ACC112 (cell line): ENCODE measurements around the gene ATP6V1F.

Experiments
- H2AFZ ChIP-seq: fragments of 200-600 bp; sonication (generic); one replicate; pipeline ENCODE4 v1.6.0; 2017; ENCODE audit warnings: antibody characterized with exemption, low read length; ENCODE audit not compliant: unreplicated experiment
- H3K27ac ChIP-seq: fragments of 200-600 bp; sonication (generic); 2 replicates; pipeline ENCODE4 v1.5.1; 2014; ENCODE audit warnings: low read depth, mild to moderate bottlenecking, antibody characterized with exemption, low read length, moderate library complexity
- H3K27me3 ChIP-seq: fragments of 200-600 bp; sonication (generic); 2 replicates; pipeline ENCODE4 v1.6.1; 2014; ENCODE audit warnings: mild to moderate bottlenecking, antibody characterized with exemption, low read length, moderate library complexity, mixed read lengths; ENCODE audit not compliant: insufficient read depth
- H3K36me3 ChIP-seq: fragments of 200-600 bp; sonication (generic); 2 replicates; pipeline ENCODE4 v1.6.1; 2016; ENCODE audit warnings: mild to moderate bottlenecking, antibody characterized with exemption, low read length, moderate library complexity, mixed read lengths; ENCODE audit not compliant: insufficient read depth
- H3K4me1 ChIP-seq: fragments of 200-600 bp; sonication (generic); one replicate; pipeline ENCODE4 v1.6.1; 2016; ENCODE audit warnings: low read length, mixed read lengths; ENCODE audit not compliant: insufficient read depth, unreplicated experiment, control insufficient read depth
- H3K4me3 ChIP-seq: fragments of 200-600 bp; sonication (generic); 2 replicates; pipeline ENCODE4 v1.5.1; 2014; ENCODE audit warnings: mild to moderate bottlenecking, low read depth, low read length
- H3K79me2 ChIP-seq: fragments of 200-600 bp; sonication (generic); one replicate; pipeline ENCODE4 v1.6.0; 2016; ENCODE audit warnings: low read length; ENCODE audit not compliant: control insufficient read depth, unreplicated experiment, insufficient read depth

Gene ATP6V1F

DNA sequence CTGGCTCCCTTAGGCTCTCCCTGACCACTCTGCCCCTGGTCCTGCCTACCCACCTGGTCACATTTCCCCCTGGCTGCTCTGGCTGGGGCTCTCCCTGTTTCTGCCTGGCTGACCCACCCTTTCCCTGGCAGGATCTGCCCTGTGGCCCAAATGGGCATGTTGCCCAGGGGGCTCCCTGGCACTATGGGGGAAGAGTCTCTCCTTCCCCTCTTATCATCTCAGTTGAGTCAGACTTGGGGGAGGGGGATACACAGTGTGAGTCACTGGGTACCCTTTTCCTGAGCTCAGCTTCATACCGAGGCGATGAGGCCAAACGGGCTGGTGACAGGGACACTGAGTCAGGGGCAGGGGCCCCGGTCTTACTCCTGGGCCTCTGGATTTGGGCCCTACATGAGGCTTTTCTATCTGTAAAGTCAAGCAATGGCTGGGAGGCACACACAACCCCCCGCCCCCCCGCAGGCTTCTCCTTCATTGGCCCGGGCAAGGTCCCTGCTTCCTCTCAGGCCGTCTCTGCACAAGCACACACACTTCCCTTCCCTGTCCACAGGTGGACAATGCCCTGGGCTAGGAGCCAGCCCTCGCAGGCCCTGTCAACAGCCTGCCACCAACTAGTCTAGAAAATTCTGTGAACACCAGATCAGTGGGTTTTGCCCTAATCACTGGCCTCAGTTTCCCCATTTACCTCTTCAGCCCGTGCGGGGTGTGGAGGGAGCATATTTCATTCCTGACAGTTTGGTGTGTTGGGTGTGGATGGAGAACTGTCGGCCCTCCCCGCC lies 33.1 kb upstream of the ATP6V1F start:
- Histone ChIP-seq H3K4me1 (peaks cover 35% of the 10 kb centered on the region), H3K4me3 (peak overlapping the region; percentile 99), H2AFZ (peak overlapping the region; percentile 52), H3K27ac (peak overlapping the region; percentile 62), H3K79me2 (peaks cover 39% of the 10 kb centered on the region), H3K36me3 (no peaks in the 10 kb centered on the region), H3K27me3 (no peaks in the 10 kb centered on the region)

DNA sequence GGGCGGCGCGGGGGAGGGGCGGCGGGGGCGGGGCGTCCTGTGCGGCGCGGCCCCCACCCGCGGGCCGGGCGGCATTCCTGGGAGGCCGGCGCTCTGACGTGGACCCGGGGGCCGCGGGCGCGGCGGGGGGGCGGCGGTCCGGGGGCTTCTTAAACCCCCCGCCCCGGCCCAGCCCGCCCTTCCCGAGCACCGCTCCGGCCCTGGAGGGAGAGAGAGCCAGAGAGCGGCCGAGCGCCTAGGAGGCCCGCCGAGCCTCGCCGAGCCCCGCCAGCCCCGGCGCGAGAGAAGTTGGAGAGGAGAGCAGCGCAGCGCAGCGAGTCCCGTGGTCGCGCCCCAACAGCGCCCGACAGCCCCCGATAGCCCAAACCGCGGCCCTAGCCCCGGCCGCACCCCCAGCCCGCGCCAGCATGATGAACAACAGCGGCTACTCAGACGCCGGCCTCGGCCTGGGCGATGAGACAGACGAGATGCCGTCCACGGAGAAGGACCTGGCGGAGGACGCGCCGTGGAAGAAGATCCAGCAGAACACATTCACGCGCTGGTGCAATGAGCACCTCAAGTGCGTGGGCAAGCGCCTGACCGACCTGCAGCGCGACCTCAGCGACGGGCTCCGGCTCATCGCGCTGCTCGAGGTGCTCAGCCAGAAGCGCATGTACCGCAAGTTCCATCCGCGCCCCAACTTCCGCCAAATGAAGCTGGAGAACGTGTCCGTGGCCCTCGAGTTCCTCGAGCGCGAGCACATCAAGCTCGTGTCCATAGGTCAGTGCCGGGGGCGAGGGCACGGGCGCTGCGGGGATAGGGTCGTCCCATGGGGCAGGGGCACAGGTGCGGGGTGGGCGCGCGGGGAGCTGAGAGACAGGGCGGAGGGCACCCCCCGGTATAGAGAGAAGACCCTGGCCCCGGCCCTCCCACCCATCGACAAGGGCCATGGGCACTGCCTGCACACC lies 32.2 kb upstream of the ATP6V1F start, which contains the start of gene FLNC:
Gene FLNC (plus strand): TSS at position 176 of the 947 bp plus-strand sequence. CDS start 232 bp downstream, at position 408.
- peak within 1 kb of the TSS; percentile 52 for H2AFZ ChIP-seq
- no peaks in the 10 kb centered on the region for H3K27me3 ChIP-seq
- peaks cover 3% of the 10 kb centered on the region; the same call in 1 of the 2 replicates for H3K36me3 ChIP-seq
- H3K4me3 ChIP-seq, result peak within 1 kb of the TSS; percentile 99
- peaks cover 46% of the 10 kb centered on the region for H3K79me2 ChIP-seq
- H3K27ac ChIP-seq, result peak within 1 kb of the TSS; percentile 63
- peaks cover 38% of the 10 kb centered on the region for H3K4me1 ChIP-seq

- no peak overlapping the region for H2AFZ ChIP-seq
- H3K4me1 ChIP-seq, result peaks cover 47% of the 10 kb centered on the region
- peak overlapping the region; percentile 63 for H3K27ac ChIP-seq
These were observed 31.3 kb upstream of the ATP6V1F start for GRCh38 chr7:128831178-128831993.

GRCh38 chr7:128831994-128832879 lies 30.4 kb upstream of the ATP6V1F start:
- peaks cover 51% of the 10 kb centered on the region for H3K79me2 ChIP-seq
- H3K4me3 ChIP-seq, result peak overlapping the region; percentile 99
- peaks cover 45% of the 10 kb centered on the region for H3K4me1 ChIP-seq
- peaks cover 16% of the 10 kb centered on the region; the same call in 1 of the 2 replicates for H3K36me3 ChIP-seq
- no peak overlapping the region for H2AFZ ChIP-seq
- H3K27ac ChIP-seq, result peak overlapping the region; percentile 63
- no peaks in the 10 kb centered on the region for H3K27me3 ChIP-seq

More at GRCh38 chr7:128831178-128831993, 31.3 kb upstream of the ATP6V1F start:
- peaks cover 51% of the 10 kb centered on the region for H3K79me2 ChIP-seq
- peak overlapping the region; percentile 99 for H3K4me3 ChIP-seq
- H3K27me3 ChIP-seq, result no peaks in the 10 kb centered on the region
- H3K36me3 ChIP-seq, result peaks cover 12% of the 10 kb centered on the region; the same call in 1 of the 2 replicates

DNA sequence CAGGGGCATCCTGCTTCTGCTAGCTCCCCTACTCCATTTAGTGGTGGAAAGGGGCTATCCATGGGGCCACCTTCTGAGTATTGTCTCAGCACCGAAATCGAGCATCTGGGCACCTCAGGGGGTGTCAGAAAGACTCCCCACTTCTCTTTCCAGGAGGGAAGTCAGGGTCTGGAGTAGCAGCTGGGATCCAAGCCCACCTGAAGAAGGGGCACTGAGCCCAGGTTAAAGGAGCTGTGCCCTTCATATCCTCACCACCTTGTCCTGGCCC lies 29.8 kb upstream of the ATP6V1F start:
- H3K4me1 ChIP-seq, result peaks cover 40% of the 10 kb centered on the region
- H3K27ac ChIP-seq, result peak overlapping the region; percentile 63
- no peak overlapping the region for H2AFZ ChIP-seq
- H3K79me2 ChIP-seq, result peaks cover 51% of the 10 kb centered on the region
- H3K36me3 ChIP-seq, result peaks cover 21% of the 10 kb centered on the region; the same call in 1 of the 2 replicates
- H3K27me3 ChIP-seq, result no peaks in the 10 kb centered on the region
- peak overlapping the region; percentile 99 for H3K4me3 ChIP-seq

DNA sequence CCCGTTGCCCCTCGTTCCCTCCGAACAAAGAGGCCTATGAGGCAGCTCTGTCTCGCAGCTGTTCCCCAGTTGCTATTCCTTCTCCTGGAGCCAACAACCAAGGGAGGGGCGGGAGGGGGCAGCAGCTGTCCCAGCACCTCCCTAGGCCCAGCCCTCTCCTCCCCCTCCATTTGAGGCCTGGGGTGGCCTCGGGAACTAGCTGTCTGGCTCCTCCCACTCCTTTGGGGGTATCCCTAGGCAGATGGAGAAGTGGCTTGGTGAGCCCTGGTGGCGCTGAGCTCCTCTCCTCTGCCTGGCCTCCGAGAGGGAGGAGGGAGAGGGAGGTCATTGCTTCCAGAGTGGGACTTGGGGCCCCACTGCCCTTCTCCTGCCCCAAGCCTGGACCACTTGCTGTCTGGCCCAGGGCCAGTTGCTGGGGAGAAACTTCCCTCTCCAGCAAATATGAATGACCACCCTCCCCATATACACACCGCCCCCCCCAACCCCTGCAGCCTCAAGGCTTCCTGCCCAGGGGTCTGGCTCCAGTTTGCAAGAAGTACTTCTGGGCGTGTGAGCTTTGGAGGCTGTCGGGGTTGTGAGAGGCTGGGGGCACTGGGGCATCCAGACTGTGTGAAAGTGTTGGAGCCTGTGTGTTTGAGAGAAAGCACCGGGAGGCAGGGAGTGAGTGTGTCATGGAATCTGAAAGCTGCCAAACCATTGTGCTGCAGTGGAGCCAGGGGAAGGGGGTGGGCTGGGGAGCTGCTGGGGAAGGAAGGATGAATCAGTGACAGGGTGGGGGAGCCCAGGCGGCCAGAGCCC lies 29.3 kb upstream of the ATP6V1F start:
- Histone ChIP-seq H3K27me3 (no peaks in the 10 kb centered on the region), H2AFZ (no peak overlapping the region), H3K4me1 (peaks cover 35% of the 10 kb centered on the region), H3K79me2 (peaks cover 51% of the 10 kb centered on the region), H3K27ac (peak overlapping the region; percentile 63), H3K4me3 (peak overlapping the region; percentile 99), H3K36me3 (peaks cover 26% of the 10 kb centered on the region; the same call in 1 of the 2 replicates)

DNA sequence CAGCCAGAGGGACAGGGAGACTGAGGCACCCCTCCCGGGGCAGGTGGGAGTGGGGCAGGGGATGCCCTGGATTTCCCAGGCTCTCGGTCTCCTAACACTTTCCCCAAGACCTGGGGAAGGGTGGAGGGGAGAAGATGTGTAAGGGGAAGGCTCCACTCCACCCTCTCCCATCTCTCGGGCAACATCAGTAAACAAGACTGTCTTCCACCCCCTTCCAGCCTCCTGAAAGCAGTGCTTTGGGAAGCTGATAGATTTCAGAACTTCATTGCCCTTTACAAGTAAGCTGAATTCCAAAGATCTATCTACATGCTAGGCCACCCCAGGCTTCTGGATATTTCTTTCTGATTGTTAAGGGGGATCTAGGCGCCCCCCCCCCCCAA lies 28.7 kb upstream of the ATP6V1F start:
- Histone ChIP-seq H3K4me3 (peak overlapping the region; percentile 99), H3K27ac (peak overlapping the region; percentile 63), H3K4me1 (peaks cover 30% of the 10 kb centered on the region), H3K36me3 (peaks cover 29% of the 10 kb centered on the region; the same call in 1 of the 2 replicates), H3K27me3 (no peaks in the 10 kb centered on the region), H3K79me2 (peaks cover 52% of the 10 kb centered on the region), H2AFZ (no peak overlapping the region)

DNA sequence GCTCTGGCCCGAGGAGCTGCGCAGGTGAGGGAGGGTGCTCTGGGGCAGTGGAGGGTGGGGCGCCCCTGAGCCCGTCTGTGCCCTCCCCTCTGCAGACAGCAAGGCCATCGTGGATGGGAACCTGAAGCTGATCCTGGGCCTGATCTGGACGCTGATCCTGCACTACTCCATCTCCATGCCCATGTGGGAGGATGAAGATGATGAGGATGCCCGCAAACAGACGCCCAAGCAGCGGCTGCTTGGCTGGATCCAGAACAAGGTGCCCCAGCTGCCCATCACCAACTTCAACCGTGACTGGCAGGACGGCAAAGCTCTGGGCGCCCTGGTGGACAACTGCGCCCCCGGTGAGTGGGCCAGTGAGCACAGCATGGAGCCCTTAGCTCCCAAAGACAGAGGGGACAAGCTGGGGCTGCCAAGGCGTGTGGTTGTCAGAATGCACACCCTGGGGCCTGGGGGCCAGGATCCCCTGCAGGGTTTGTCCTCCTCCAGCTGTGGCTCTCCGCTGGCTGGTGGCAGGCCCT lies 27.4 kb upstream of the ATP6V1F start:
- peaks cover 36% of the 10 kb centered on the region; the same call in 1 of the 2 replicates for H3K36me3 ChIP-seq
- peaks cover 20% of the 10 kb centered on the region for H3K4me1 ChIP-seq
- peaks cover 53% of the 10 kb centered on the region for H3K79me2 ChIP-seq
- H3K27me3 ChIP-seq, result no peaks in the 10 kb centered on the region
- H3K27ac ChIP-seq, result no peak overlapping the region
- no peak overlapping the region for H2AFZ ChIP-seq
- H3K4me3 ChIP-seq, result no peak overlapping the region
